NCI-H146 treated with DMSO at 0.1 percent for 48 hours (cell line): Measurements from ENCODE around the gene SHQ1.

Experiments
- DNase-seq: peaks from one replicate; lab custom pipeline; 2025; ENCODE audit not compliant: unreplicated experiment; lab: John Stamatoyannopoulos, UW

The SHQ1 gene

GRCh38 chr3:72855001-72855400 lies 6.8 kb upstream of the SHQ1 start:
- DNase-seq, result no peak

- no peak for DNase-seq
These were observed 447 bp upstream of the SHQ1 start for GRCh38 chr3:72848703-72849081.

GRCh38 chr3:72847282-72847681 lies 963 bp downstream of the SHQ1 start:
- no peak for DNase-seq

- DNase-seq, result no peak
These were observed 2.1 kb downstream of the SHQ1 start for GRCh38 chr3:72846166-72846565.

GRCh38 chr3:72844436-72844993 lies 3.7 kb downstream of the SHQ1 start:
- DNase-seq, result no peak

- DNase-seq, result no peak
These were observed 9.2 kb downstream of the SHQ1 start for GRCh38 chr3:72839057-72839456.

GRCh38 chr3:72836923-72837322 lies 11.3 kb downstream of the SHQ1 start:
- no peak for DNase-seq

GRCh38 chr3:72836416-72836815 lies 11.8 kb downstream of the SHQ1 start:
- no peak for DNase-seq

GRCh38 chr3:72830452-72831223 lies 17.6 kb downstream of the SHQ1 start:
- no peak for DNase-seq

GRCh38 chr3:72829701-72830100 lies 18.5 kb downstream of the SHQ1 start:
- DNase-seq, result no peak

GRCh38 chr3:72821161-72821781 lies 27.0 kb downstream of the SHQ1 start:
- DNase-seq, result no peak

GRCh38 chr3:72820415-72820814 lies 27.8 kb downstream of the SHQ1 start:
- DNase-seq, result no peak

GRCh38 chr3:72818905-72819304 lies 29.3 kb downstream of the SHQ1 start:
- no peak for DNase-seq

- no peak for DNase-seq
These were observed 30.0 kb downstream of the SHQ1 start for GRCh38 chr3:72818092-72818773.

GRCh38 chr3:72816862-72817355 lies 31.3 kb downstream of the SHQ1 start:
- DNase-seq, result no peak

- no peak for DNase-seq
These were observed 33.9 kb downstream of the SHQ1 start for GRCh38 chr3:72814308-72814707.

- DNase-seq, result no peak
These were observed 36.0 kb downstream of the SHQ1 start for GRCh38 chr3:72812201-72812600.

GRCh38 chr3:72811571-72811970 lies 36.7 kb downstream of the SHQ1 start:
- DNase-seq, result no peak

- no peak for DNase-seq
These were observed 37.4 kb downstream of the SHQ1 start for GRCh38 chr3:72810659-72811434.

- DNase-seq, result no peak
These were observed 38.2 kb downstream of the SHQ1 start for GRCh38 chr3:72810063-72810462.

GRCh38 chr3:72804361-72804760 lies 43.9 kb downstream of the SHQ1 start:
- DNase-seq, result no peak
